Measurements from ENCODE around the gene SLC38A8. TPM values are rescaled to one million over a fixed set of nuclear protein-coding genes. Genes with fewer than 3 reads are reported as not detected.

Gene SLC38A8
- total RNA-seq, 2 experiments from 2014 or later, result not detected

DNA sequence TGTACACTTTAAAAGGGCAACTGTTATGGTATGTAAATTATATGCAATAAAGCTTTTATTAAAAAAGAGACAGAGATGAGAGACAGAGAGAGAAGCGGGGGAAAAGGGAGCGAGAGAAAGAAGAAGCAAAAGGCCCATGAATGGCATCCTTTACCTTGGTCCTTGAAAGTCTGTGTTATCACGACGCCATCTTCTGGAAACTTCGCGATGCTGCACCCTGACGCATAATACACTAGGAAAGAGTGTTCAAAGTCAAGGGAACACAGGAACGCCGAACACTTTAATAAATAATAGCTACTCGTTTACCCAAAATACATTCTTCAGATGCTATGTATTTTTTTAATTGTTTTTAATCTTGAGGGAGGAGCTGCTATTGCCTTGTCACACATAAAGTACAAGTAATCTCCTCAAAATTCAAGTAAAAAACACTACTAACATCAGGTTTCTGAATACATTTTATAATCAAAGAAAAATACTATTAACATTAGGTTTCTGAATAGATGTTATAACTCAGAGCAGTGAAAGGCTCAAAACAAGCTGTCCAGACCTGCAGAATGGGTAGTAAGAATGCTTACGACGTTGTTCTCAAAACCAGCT is 23.0 kb upstream of the SLC38A8 start:
- POLR2A ChIA-PET, result no interaction called here
- no peak overlapping the region for H3K4me3 Mint-ChIP-seq
- DNase-seq, result peak; percentile 52
- peaks cover 6% of the 10 kb centered on the region for H3K4me1 Mint-ChIP-seq
- no peaks in the 10 kb centered on the region for H3K27me3 Mint-ChIP-seq
- H3K27ac Mint-ChIP-seq, result no peak overlapping the region
- CTCF ChIA-PET, result interaction anchor here (0.7 to 1.5 kb wide), 6 partner anchors 12 to 121 kb away, joined by 3 to 8 read pairs (median 4); partner anchors contain the start of genes OSGIN1 and TAF1C
- H3K9me3 Mint-ChIP-seq, result no peaks in the 10 kb centered on the region
- peaks cover 45% of the 10 kb centered on the region for H3K36me3 Mint-ChIP-seq (ENCODE audit: low read depth)

DNA sequence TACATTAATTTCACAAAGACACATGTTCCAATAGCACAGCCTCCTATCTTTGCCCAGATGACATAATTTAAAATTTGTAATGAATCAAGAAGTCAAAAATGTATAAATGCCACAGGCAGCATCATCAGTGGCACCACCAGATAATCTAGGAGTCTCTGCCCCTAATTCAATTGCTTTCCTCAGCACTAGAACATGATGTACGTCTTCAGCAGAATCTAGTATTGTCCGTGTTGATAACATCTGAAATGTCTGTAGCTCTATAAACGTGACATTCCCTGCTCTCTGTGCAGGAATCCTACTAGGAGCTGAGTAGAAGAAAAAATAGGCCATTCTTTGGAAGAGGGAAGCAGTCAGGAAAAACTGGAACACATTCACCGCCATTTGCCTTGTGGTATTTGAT is 21.4 kb upstream of the SLC38A8 start:
- CTCF ChIA-PET, result interaction anchor here (1.0 kb wide), 1 partner anchor 123 kb away, joined by 4 read pairs; the partner anchor contains the start of gene TAF1C
- no peaks in the 10 kb centered on the region for H3K27me3 Mint-ChIP-seq
- no peaks in the 10 kb centered on the region for H3K9me3 Mint-ChIP-seq
- H3K27ac Mint-ChIP-seq, result no peak overlapping the region
- no peak overlapping the region for H3K4me3 Mint-ChIP-seq
- H3K36me3 Mint-ChIP-seq (ENCODE audit: low read depth), result peaks cover 38% of the 10 kb centered on the region
- peaks cover 6% of the 10 kb centered on the region for H3K4me1 Mint-ChIP-seq
- DNase-seq, result no peak
- POLR2A ChIA-PET, result no interaction called here

DNA sequence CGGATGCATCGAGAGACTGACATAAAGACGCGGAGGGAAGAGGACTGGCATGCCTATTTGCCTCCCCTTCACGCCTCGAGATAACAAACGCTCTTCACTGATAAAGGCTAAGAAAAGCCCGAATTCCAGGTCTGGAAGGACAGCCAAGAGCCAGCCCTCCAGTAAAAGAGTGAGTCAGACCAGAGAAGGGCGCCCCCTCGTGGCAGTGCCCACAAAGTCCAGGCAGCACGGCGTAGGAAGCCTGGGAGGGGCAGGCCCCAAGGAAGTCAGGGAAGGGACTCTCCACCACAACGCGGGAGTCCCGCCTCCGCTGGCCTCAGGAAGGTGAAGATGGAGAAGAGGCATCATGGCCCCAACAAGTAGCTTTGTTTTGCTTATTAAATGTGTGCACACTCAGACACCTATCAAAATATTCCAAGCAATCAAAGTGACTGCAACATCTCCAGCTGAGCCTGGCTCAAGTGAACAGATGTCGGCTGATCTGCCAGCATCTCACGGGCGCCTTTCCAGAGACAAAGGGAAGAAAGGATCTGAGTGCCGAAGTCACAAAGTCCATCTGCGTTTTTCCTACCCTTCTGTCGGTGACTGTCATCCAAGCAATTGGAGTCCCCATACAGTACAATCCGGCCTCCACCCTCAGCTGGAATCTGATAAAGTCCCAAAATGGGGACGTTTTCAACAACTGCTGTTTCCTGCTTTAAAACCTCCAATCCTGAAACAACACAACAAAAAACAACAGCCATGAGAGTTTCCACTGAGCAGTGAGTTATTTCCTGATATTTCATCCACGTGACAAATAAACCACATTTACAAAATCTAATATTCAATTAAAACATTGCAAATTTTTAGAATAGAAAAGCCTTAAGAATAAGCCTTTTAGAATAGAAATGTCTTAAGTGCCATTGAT is 20.4 kb upstream of the SLC38A8 start:
- peak; percentile 65 for DNase-seq
- H3K36me3 Mint-ChIP-seq (ENCODE audit: low read depth), result peaks cover 34% of the 10 kb centered on the region
- no peak overlapping the region for H3K4me3 Mint-ChIP-seq
- H3K27ac Mint-ChIP-seq, result no peak overlapping the region
- H3K4me1 Mint-ChIP-seq, result peaks cover 6% of the 10 kb centered on the region
- H3K9me3 Mint-ChIP-seq, result no peaks in the 10 kb centered on the region
- no peaks in the 10 kb centered on the region for H3K27me3 Mint-ChIP-seq
- CTCF ChIA-PET, result interaction anchor here (0.8 to 1.3 kb wide), 2 partner anchors 12 to 105 kb away, joined by 3 to 4 read pairs; no protein-coding TSS in a partner anchor
- POLR2A ChIA-PET, result no interaction called here

DNA sequence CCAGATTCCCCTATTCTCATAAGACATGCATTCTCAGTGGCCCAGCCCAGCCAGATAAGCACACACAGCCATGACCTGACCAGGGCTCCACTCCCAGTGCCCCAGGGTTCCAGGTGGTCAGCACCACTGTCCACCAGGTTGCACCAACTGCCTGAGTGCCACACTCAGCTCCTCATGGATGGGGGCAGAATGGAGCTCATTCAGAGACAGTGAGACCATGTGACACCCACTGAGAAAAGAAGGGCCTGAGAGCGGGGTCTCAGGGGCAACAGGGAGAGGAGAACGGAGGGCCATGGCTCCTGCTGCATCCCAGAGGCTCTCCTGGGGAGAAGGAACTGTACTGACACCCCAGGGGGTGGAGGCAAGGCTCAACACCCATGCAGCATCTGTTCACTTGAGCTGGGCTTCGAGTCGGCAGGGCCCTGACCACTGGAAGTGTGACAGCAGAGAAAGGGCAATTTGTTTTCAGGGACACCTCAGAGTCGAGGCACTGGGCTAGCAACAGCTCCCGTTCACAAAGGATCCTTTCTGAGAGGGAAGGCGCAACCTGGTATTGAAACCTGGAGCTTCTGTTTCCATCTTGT is 18.7 kb upstream of the SLC38A8 start:
- no peaks in the 10 kb centered on the region for H3K27me3 Mint-ChIP-seq
- H3K27ac Mint-ChIP-seq, result no peak overlapping the region
- H3K4me3 Mint-ChIP-seq, result no peak overlapping the region
- ChIA-PET POLR2A (no interaction called here), CTCF (interaction anchor here (0.5 to 0.9 kb wide), 2 partner anchors 24 to 126 kb away, joined by 3 read pairs; partner anchors contain the start of gene TAF1C)
- no peaks in the 10 kb centered on the region for H3K9me3 Mint-ChIP-seq
- H3K36me3 Mint-ChIP-seq (ENCODE audit: low read depth), result peaks cover 34% of the 10 kb centered on the region
- no peak for DNase-seq
- peaks cover 4% of the 10 kb centered on the region for H3K4me1 Mint-ChIP-seq

DNA sequence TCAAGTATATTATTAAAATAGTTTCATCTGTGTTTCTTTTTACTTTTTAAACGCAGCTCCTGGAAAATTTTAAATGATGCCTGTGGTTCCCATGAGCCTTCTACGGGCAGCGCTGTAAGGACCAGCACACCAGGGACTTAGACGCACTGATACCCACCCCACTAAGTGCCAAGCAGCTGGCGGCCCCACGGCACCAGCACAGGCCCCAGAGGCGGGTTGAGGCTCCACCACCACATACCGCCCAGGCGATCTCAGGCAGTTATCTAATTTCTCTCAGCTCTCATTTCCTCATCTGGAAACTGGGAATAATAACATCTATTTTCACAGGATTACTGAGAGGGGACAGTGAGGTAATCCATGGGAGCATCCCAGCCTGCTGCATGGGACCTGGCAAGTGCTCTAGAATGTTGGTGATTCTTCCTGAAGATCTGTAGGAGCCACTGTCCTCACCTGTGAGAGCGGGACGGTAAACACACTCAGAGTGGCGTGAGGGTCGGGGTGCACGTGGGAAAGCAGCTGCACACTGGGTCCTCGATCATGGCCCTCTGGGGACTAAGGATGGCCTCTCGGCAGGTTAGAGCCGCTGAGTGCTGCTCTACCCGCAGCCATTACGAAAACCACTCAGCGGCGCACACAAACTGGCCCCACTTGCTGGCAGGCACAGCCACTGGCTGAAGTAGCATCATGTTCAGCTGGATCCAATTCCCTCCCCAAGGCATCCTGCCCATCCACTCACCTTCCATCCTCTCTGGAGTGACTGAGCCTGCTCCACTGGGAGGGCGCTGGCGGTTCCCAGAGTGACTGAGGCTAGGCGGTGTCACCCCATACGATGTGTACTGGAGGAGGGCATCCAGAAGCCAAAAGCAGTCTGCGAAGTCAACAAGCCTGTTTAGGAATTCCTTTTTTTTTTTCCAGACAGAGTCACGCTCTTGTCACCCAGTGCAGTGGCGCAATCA is 17.6 kb upstream of the SLC38A8 start:
- peaks cover 4% of the 10 kb centered on the region for H3K4me1 Mint-ChIP-seq
- POLR2A ChIA-PET, result interaction anchor here (0.6 kb wide), 1 partner anchor 14 kb away, joined by 3 read pairs; no protein-coding TSS in a partner anchor
- DNase-seq, result no peak

DNA sequence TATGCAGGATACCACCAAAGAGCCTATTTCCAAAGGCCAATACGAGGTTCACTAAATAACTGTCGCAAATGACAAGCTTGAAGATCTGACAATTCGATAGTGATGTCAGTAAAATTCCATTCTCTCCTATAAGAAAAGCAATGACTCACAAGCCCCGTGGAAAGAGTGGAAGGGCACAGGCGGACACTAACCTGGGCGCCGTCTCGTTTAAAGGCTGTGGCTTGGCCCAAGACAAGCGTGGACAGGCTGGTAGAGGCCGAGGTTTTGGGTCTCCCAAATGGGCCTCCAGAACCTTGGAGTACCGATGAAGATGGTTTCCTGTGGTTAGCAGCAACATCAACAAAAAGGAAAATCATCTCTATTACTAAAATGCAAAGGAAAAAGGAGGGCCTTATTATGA is 16.5 kb upstream of the SLC38A8 start:
- ChIA-PET CTCF (interaction anchor here (0.6 kb wide), 1 partner anchor 939 kb away, joined by 3 read pairs; no protein-coding TSS in a partner anchor), POLR2A (no interaction called here)
- H3K36me3 Mint-ChIP-seq (ENCODE audit: low read depth), result peaks cover 42% of the 10 kb centered on the region
- DNase-seq, result no peak
- H3K27ac Mint-ChIP-seq, result no peak overlapping the region
- no peaks in the 10 kb centered on the region for H3K27me3 Mint-ChIP-seq
- H3K9me3 Mint-ChIP-seq, result no peaks in the 10 kb centered on the region
- H3K4me1 Mint-ChIP-seq, result peaks cover 4% of the 10 kb centered on the region
- H3K4me3 Mint-ChIP-seq, result no peak overlapping the region

More for the DNA sequence above, 17.6 kb upstream of the SLC38A8 start:
- CTCF ChIA-PET, result no interaction called here
- H3K27me3 Mint-ChIP-seq, result no peaks in the 10 kb centered on the region
- H3K27ac Mint-ChIP-seq, result no peak overlapping the region
- H3K9me3 Mint-ChIP-seq, result no peaks in the 10 kb centered on the region
- H3K36me3 Mint-ChIP-seq (ENCODE audit: low read depth), result peaks cover 42% of the 10 kb centered on the region
- no peak overlapping the region for H3K4me3 Mint-ChIP-seq

DNA sequence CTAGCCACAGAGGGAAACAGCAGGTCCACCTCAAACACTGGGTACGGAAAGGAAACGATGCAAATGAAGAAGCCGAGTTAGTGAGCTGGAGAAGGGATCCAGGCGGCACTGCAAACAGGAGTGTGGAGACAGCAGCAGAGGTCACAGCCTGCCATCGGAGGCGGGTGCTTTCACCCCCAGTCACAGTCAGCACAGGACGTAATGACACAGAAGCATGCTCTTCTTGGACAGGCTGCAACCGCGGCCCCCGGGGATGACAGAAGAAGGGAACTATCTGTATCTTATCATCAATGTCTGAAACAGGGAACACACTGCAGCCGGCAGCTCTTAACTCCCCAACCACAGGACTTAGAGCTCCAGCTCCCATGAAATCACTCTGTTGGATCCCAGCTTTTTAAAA is 16.1 kb upstream of the SLC38A8 start:
- Mint-ChIP-seq H3K4me3 (no peak overlapping the region), H3K27me3 (no peaks in the 10 kb centered on the region), H3K4me1 (peaks cover 4% of the 10 kb centered on the region), H3K27ac (no peak overlapping the region), H3K9me3 (no peaks in the 10 kb centered on the region), H3K36me3 (ENCODE audit: low read depth) (peaks cover 44% of the 10 kb centered on the region)
- DNase-seq, result no peak
- CTCF ChIA-PET, result interaction anchor here (0.6 kb wide), 1 partner anchor 940 kb away, joined by 3 read pairs; no protein-coding TSS in a partner anchor
- POLR2A ChIA-PET, result no interaction called here

DNA sequence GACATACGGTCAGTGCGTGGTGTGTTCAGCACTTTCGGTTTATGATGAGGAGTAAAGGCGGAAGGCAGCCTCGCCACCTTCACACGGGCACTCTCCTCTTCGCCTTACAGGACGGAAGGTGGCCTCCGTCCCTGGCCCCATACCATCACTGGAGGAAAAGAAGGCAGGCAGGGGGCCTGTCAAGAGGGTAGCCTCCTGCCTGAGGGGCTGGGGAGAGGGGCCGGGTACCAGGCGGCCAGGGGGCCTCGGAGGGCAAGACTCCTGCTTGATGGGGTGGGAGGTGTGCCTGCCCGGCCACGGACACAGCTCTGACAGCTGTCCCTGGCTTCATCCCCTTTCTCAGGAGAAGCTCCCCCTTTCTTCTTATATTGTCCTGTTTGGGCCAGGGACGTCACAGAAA is 15.6 kb upstream of the SLC38A8 start:
- Mint-ChIP-seq H3K27ac (no peak overlapping the region), H3K4me3 (no peak overlapping the region), H3K36me3 (ENCODE audit: low read depth) (peaks cover 47% of the 10 kb centered on the region), H3K4me1 (peaks cover 4% of the 10 kb centered on the region), H3K9me3 (no peaks in the 10 kb centered on the region), H3K27me3 (no peaks in the 10 kb centered on the region)
- ChIA-PET POLR2A (no interaction called here), CTCF (no interaction called here)
- no peak for DNase-seq

DNA sequence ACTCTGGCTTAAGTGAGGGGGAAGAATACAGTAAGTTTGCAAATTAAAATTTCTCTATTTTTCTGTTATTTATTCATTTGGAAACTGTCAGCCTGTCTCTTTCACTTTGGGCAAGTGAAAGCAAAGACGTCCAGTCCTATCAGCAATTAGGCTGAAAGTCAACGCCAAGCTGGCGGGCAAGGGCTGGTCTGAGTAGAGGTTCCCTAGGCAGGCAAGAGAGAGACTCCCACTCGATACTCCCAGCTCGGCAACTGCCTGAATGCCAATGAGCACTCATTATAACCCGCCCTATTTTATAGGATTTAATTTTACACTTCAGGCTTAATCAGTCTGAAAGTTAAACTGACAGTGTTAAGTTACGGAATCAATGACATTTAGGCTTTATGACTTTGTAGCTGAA is 14.3 kb upstream of the SLC38A8 start:
- CTCF ChIA-PET, result interaction anchor here (0.8 to 1.2 kb wide), 3 partner anchors 12 to 130 kb away, joined by 3 to 4 read pairs (median 4); partner anchors contain the start of gene TAF1C
- no peak overlapping the region for H3K4me3 Mint-ChIP-seq
- DNase-seq, result no peak
- H3K27me3 Mint-ChIP-seq, result no peaks in the 10 kb centered on the region
- peaks cover 49% of the 10 kb centered on the region for H3K36me3 Mint-ChIP-seq (ENCODE audit: low read depth)
- no peaks in the 10 kb centered on the region for H3K4me1 Mint-ChIP-seq
- POLR2A ChIA-PET, result no interaction called here
- H3K27ac Mint-ChIP-seq, result no peak overlapping the region
- H3K9me3 Mint-ChIP-seq, result no peaks in the 10 kb centered on the region

DNA sequence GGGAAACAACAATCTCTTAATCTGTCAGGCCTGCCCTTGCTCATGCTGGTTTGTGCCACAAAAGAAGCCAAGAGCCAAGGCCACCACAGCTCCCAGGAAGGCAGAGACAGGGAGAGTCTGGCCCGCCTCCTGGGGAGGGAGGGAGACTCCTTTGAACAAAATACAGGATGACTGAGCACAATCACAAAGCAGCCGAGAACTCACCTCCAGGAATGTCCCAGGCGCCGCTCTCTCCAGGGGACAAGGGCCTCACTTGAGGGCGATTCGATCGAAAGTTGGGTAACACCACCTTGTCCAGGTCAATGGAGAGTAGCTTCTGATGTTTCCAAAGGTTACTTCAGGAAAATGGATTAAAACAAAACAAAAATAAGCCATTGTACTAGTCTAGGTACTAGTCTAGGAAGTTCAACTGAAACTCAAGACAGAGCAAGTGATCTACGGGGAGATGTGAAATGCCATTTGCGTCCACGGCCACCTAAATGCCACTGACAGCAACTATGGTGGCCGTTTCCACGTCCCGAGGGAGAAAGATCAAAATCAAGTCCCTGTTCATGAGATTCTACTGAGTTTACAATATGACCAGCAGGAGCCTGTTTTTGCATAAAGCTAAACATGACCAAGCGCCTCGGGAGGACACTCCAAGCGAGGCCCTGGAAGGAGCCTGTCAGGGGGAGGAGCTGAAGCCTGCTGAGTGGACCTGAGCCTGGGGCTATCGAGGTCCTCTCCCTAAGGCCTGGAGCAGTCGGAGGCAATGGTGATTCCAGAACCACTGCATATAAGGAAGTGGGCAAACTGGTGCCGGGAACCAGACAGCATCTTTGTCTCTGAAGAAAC is 13.4 kb upstream of the SLC38A8 start:
- CTCF ChIA-PET, result interaction anchor here (0.8 to 1.2 kb wide), 2 partner anchors 50 to 131 kb away, joined by 3 to 4 read pairs; partner anchors contain the start of gene TAF1C
- H3K27me3 Mint-ChIP-seq, result no peaks in the 10 kb centered on the region
- H3K27ac Mint-ChIP-seq, result no peak overlapping the region
- peaks cover 44% of the 10 kb centered on the region for H3K36me3 Mint-ChIP-seq (ENCODE audit: low read depth)
- POLR2A ChIA-PET, result no interaction called here
- no peak for DNase-seq
- no peaks in the 10 kb centered on the region for H3K9me3 Mint-ChIP-seq
- H3K4me3 Mint-ChIP-seq, result no peak overlapping the region
- H3K4me1 Mint-ChIP-seq, result no peaks in the 10 kb centered on the region

DNA sequence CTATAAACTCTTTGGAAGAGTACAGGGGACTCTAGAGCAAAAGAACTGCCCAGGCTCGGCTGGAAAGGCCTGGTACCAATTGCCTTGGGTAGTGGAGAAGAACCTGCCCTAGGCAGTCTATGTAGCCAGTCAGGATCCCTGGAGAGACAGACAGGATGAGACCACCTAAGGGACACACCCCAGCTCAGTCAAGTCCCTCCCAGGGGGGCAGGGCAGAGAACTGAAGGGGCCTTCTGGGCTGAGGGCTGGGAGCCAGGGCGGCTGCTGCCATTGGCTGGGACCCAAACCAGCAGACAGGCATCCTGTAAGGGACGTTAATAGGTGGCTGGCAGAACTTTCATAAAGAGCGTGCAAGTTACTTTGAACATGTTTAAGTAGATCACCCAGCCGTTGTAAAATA is 12.8 kb upstream of the SLC38A8 start:
- ChIA-PET POLR2A (no interaction called here), CTCF (no interaction called here)
- Mint-ChIP-seq H3K4me1 (no peaks in the 10 kb centered on the region), H3K27me3 (no peaks in the 10 kb centered on the region), H3K27ac (no peak overlapping the region), H3K4me3 (no peak overlapping the region), H3K9me3 (no peaks in the 10 kb centered on the region), H3K36me3 (ENCODE audit: low read depth) (peaks cover 42% of the 10 kb centered on the region)
- no peak for DNase-seq
